Keratinocyte (primary cell): ENCODE results near the gene CDKN2B.

Experiments
- CTCF ChIP-seq, 3 experiments: IDR thresholded peaks in 1 of 3; conservative IDR thresholded peaks in 1 of 3; optimal IDR thresholded peaks in 1 of 3; 2 replicates in 2 of 3; 3 replicates in 1 of 3; pipeline versions ENCODE3 to v1.5.1; 2011; ENCODE audit warnings: low read length in 3 of 3, mild to moderate bottlenecking in 3 of 3, moderate library complexity in 2 of 3, control low read depth in 1 of 3, inconsistent platforms in 1 of 3; ENCODE audit not compliant: insufficient read depth in 2 of 3; ENCODE audit errors: extremely low read depth in 1 of 3
- EZH2 ChIP-seq: IDR thresholded peaks from one replicate; pipeline ENCODE4 v1.6.1; 2012; ENCODE audit warnings: inconsistent platforms, mild to moderate bottlenecking, low read length, moderate library complexity

- TF ChIP-seq CTCF (optimal IDR thresholded peaks at IDR 0.05 in 1 of 3, IDR thresholded peaks at IDR 0.05 in 1 of 3, conservative IDR thresholded peaks at IDR 0.05 in 1 of 3; ENCODE audit: extremely low read depth in 1 of 3, insufficient read depth in 2 of 3, low read length in 3 of 3) = no peak
- TF ChIP-seq EZH2 = no peak
Observed at GRCh38 chr9:21989440-21990189, 19.5 kb downstream of the CDKN2B start.
